HL-60 (cell line): Measurements from ENCODE around the gene NLGN1.

Source experiments
- DNase-seq, 2 experiments: peaks; one replicate each; pipeline ENCODE4 v3.0.0-alpha.2; 2010 to 2020; ENCODE audit warnings: low read depth in 1 of 2, low spot score in 1 of 2
- H3K27ac ChIP-seq: fragments of 250-450 bp; sonication (Bioruptor Pico); replicated peaks from 2 replicates; pipeline ENCODE4 v1.5.1; 2020; ENCODE audit warnings: mild to moderate bottlenecking, moderate library complexity
- H3K27me3 ChIP-seq: fragments of 250-450 bp; sonication (Bioruptor Pico); 2 replicates; pipeline ENCODE4 v1.5.1; 2021; ENCODE audit warnings: mild to moderate bottlenecking, moderate library complexity; ENCODE audit not compliant: insufficient read depth, poor library complexity, severe bottlenecking
- H3K4me3 ChIP-seq: replicated peaks from 2 replicates; pipeline ENCODE4 v1.5.1; 2011; ENCODE audit warnings: mild to moderate bottlenecking, control low read depth, low read length; ENCODE audit not compliant: insufficient read depth
- GABPA ChIP-seq: IDR thresholded peaks from 2 replicates; pipeline ENCODE4 v1.6.1; 2012; ENCODE audit warnings: low read depth
- POLR2AphosphoS5 ChIP-seq: IDR thresholded peaks from 2 replicates; pipeline ENCODE4 v1.6.1; 2012; ENCODE audit warnings: low read depth
- SPI1 ChIP-seq: IDR thresholded peaks from 2 replicates; pipeline ENCODE4 v1.6.1; 2012; ENCODE audit warnings: low read depth, mild to moderate bottlenecking, borderline replicate concordance
- TF ChIP-seq, protein P1 (sequence below): IDR thresholded peaks from one replicate; pipeline ENCODE4 v1.5.1; 2011; ENCODE audit warnings: low read length, control low read depth, inconsistent platforms; ENCODE audit not compliant: insufficient read depth
- TF ChIP-seq, protein P2 (sequence below): IDR thresholded peaks from 2 replicates; pipeline ENCODE4 v1.6.1; 2012; ENCODE audit warnings: low read depth; ENCODE audit not compliant: insufficient replicate concordance

NLGN1 gene

DNA sequence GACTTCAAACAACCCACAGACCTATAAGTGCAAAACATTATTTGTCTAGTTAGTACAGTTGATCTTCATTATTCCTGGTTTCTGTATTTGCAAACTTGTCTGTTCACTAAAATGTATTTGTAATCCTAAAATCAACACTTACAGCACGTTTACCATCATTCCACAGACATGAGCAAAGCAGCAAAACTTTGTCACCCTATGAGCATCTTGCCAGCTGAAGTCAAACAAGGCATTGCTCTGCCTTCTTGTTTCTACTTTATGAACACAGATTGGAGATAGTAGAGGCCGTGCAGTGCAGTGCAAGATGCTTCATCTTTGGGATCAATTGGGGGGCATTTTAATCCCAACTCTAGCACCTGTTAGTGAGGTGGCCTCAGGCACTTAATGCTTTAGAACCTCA is 202.1 kb downstream of the NLGN1 start:
- H3K27me3 ChIP-seq: no peaks in the 10 kb centered on the region
- no peak for DNase-seq
- no peak overlapping the region for H3K27ac ChIP-seq
- H3K4me3 ChIP-seq: no peak overlapping the region
- TF ChIP-seq POLR2AphosphoS5: no peak
- TF ChIP-seq, protein P1, sequence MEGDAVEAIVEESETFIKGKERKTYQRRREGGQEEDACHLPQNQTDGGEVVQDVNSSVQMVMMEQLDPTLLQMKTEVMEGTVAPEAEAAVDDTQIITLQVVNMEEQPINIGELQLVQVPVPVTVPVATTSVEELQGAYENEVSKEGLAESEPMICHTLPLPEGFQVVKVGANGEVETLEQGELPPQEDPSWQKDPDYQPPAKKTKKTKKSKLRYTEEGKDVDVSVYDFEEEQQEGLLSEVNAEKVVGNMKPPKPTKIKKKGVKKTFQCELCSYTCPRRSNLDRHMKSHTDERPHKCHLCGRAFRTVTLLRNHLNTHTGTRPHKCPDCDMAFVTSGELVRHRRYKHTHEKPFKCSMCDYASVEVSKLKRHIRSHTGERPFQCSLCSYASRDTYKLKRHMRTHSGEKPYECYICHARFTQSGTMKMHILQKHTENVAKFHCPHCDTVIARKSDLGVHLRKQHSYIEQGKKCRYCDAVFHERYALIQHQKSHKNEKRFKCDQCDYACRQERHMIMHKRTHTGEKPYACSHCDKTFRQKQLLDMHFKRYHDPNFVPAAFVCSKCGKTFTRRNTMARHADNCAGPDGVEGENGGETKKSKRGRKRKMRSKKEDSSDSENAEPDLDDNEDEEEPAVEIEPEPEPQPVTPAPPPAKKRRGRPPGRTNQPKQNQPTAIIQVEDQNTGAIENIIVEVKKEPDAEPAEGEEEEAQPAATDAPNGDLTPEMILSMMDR: no peak
- TF ChIP-seq, protein P2, sequence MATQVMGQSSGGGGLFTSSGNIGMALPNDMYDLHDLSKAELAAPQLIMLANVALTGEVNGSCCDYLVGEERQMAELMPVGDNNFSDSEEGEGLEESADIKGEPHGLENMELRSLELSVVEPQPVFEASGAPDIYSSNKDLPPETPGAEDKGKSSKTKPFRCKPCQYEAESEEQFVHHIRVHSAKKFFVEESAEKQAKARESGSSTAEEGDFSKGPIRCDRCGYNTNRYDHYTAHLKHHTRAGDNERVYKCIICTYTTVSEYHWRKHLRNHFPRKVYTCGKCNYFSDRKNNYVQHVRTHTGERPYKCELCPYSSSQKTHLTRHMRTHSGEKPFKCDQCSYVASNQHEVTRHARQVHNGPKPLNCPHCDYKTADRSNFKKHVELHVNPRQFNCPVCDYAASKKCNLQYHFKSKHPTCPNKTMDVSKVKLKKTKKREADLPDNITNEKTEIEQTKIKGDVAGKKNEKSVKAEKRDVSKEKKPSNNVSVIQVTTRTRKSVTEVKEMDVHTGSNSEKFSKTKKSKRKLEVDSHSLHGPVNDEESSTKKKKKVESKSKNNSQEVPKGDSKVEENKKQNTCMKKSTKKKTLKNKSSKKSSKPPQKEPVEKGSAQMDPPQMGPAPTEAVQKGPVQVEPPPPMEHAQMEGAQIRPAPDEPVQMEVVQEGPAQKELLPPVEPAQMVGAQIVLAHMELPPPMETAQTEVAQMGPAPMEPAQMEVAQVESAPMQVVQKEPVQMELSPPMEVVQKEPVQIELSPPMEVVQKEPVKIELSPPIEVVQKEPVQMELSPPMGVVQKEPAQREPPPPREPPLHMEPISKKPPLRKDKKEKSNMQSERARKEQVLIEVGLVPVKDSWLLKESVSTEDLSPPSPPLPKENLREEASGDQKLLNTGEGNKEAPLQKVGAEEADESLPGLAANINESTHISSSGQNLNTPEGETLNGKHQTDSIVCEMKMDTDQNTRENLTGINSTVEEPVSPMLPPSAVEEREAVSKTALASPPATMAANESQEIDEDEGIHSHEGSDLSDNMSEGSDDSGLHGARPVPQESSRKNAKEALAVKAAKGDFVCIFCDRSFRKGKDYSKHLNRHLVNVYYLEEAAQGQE: no peak
- TF ChIP-seq SPI1: no peak

DNA sequence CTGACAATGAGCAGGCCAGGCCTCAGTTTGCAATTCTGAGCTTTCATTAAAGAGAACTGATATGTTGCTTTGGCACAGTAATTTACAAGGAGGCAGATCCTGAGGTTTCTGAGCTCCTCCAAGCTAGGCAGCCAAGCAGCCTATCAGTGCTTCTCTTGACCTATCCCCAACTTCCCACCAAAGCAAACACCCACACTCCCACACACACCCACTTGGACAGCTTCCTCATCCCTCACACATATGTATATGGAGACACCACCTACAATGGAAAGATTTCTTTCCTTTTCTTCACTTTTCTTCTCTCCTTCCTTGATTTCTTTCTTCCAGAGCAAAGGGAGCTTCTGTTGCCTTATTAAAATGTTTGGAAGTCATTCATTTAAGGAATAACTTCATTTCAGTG is 217.0 kb downstream of the NLGN1 start:
- Histone ChIP-seq H3K4me3 (no peak overlapping the region), H3K27ac (no peak overlapping the region), H3K27me3 (no peaks in the 10 kb centered on the region)
- TF ChIP-seq, protein P1: no peak
- TF ChIP-seq SPI1 (no peak), GABPA (no peak), POLR2AphosphoS5 (no peak)
- TF ChIP-seq, protein P2: no peak
- DNase-seq: no peak

DNA sequence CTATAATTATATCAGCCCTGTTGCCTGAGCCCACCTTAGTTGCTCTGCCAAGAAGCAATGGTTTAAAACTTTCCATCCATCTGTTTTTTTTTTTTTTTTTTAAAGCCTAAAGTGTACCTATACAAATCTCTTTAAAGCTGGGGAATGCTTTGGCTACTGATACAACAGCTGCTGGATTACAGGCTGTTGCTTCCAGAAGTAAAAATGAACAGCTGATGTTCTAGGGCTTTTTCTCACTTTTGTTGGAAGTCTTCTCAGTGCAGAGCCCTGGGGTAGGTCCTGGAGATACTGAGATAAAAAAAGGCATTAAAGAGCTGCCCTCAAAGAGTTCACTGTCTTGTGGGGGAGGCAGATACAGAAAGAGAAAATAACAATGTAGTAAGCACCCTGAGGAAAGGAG is 218.1 kb downstream of the NLGN1 start:
- no peak for DNase-seq
- TF ChIP-seq SPI1: no peak
- TF ChIP-seq, protein P2: no peak
- TF ChIP-seq GABPA: no peak
- TF ChIP-seq, protein P1: no peak
- TF ChIP-seq POLR2AphosphoS5: no peak
- Histone ChIP-seq H3K27me3 (no peaks in the 10 kb centered on the region), H3K27ac (no peak overlapping the region), H3K4me3 (no peak overlapping the region)
